GM18868 (cell line): ENCODE results near the gene SRSF6.
"Not testable (repeated sequence)": the region's sequence is repeated elsewhere in the genome, so short reads cannot be mapped to it uniquely, and the experiment has no call there.

Source experiments
- ATAC-seq: cut with Tn5 transposase; IDR thresholded peaks from one replicate; pipeline ENCODE4 v1.9.1; 2021; ENCODE audit warnings: mild to moderate bottlenecking, moderate library complexity; ENCODE audit not compliant: unreplicated experiment

Gene SRSF6

GRCh38 chr20:43457640-43458421 is at the start of gene SRSF6:
SRSF6 (plus strand) TSS chr20:43457896; CDS start chr20:43458034, 138 bp downstream.
- peak; percentile 78 for ATAC-seq

GRCh38 chr20:43408848-43409576 is 48.7 kb upstream of the SRSF6 start:
- no peak for ATAC-seq

- no peak for ATAC-seq
Observed at GRCh38 chr20:43409577-43409913, 48.2 kb upstream of the SRSF6 start.

GRCh38 chr20:43415661-43416430 is 41.9 kb upstream of the SRSF6 start:
- no peak for ATAC-seq

- ATAC-seq: no peak
Observed at GRCh38 chr20:43416591-43417228, 41.0 kb upstream of the SRSF6 start.

- ATAC-seq: no peak
Observed at GRCh38 chr20:43420192-43420591, 37.5 kb upstream of the SRSF6 start.

- not testable (repeated sequence) for ATAC-seq
Observed at GRCh38 chr20:43420913-43421312, 36.8 kb upstream of the SRSF6 start.

GRCh38 chr20:43426172-43426571 is 31.5 kb upstream of the SRSF6 start:
- no peak for ATAC-seq

- no peak for ATAC-seq
Observed at GRCh38 chr20:43430265-43431133, 27.2 kb upstream of the SRSF6 start.

GRCh38 chr20:43431134-43431519 is 26.6 kb upstream of the SRSF6 start:
- ATAC-seq: no peak

- ATAC-seq: no peak
Observed at GRCh38 chr20:43432498-43432897, 25.2 kb upstream of the SRSF6 start.

GRCh38 chr20:43433250-43433854 is 24.3 kb upstream of the SRSF6 start:
- no peak for ATAC-seq

GRCh38 chr20:43434565-43434964 is 23.1 kb upstream of the SRSF6 start:
- no peak for ATAC-seq

- peak; percentile 74 for ATAC-seq
Observed at GRCh38 chr20:43438578-43439316, 18.9 kb upstream of the SRSF6 start.

GRCh38 chr20:43440531-43440930 is 17.2 kb upstream of the SRSF6 start:
- ATAC-seq: no peak

- no peak for ATAC-seq
Observed at GRCh38 chr20:43442282-43442880, 15.3 kb upstream of the SRSF6 start.

- ATAC-seq: no peak
Observed at GRCh38 chr20:43444107-43444506, 13.6 kb upstream of the SRSF6 start.

- ATAC-seq: no peak
Observed at GRCh38 chr20:43446361-43446879, 11.3 kb upstream of the SRSF6 start.

- ATAC-seq: not testable (repeated sequence)
Observed at GRCh38 chr20:43448431-43448747, 9.3 kb upstream of the SRSF6 start.
